Measurements from ENCODE around the gene TPRN. TPM values are rescaled to one million over a fixed set of nuclear protein-coding genes. Genes with fewer than 3 reads are reported as not detected.

Gene TPRN
- total and polyA plus RNA-seq, 9 of the 15 experiments (the other 6 are each of a cell fraction or from before 2014, with no cell fraction given), result 0.31 to 31.9 (median 4.4) TPM

DNA sequence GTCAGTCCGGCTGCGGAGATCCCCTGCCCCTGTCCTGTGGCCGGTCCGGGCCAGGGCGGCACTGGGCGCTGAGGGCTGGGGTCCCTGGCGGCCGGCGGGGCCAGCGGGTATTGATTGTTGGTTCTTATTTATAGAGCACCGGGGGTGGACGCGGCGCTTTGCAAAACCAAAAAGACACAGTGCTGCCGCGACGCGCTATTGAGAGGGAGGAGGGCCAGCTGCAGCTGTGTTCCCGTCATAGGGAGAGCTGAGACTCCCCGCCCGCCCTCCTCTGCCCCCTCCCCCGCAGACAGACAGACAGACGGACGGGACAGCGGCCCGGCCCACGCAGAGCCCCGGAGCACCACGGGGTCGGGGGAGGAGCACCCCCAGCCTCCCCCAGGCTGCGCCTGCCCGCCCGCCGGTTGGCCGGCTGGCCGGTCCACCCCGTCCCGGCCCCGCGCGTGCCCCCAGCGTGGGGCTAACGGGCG lies 33.2 kb downstream of the TPRN start:
- no peaks in the 10 kb centered on the region for H3K9me3 ChIP-seq (replicated peaks; ENCODE audit: control insufficient read depth, insufficient read depth, low read depth, low read length)
- POLR2A ChIA-PET, result interaction anchor here (0.5 kb wide), 1 partner anchor 150 kb away, joined by 3 read pairs; no protein-coding TSS in a partner anchor
- FAIRE-seq, result no peak

More for the DNA sequence above, 33.2 kb downstream of the TPRN start:
- no TSS peak for BruUV-seq (replicated peaks)
- H3K4me1 ChIP-seq (replicated peaks in 1 of 2; ENCODE audit: control insufficient read depth in 2 of 2, insufficient read depth in 2 of 2, low read length in 2 of 2), result peaks cover 0 to 98% of the 10 kb centered on the region in 2 experiments; a peak in 2 of 5 replicates
- no peaks in the 10 kb centered on the region for H3K9me1 ChIP-seq (ENCODE audit: control insufficient read depth, insufficient read depth, low read length)
- intact Hi-C loops (cut with micrococcal nuclease), result no loop called here
- no peak overlapping the region for H2AFZ ChIP-seq (ENCODE audit: low read depth, low read length)
- ATAC-seq (no peak), DNase-seq (ENCODE audit: extremely low read depth in 1 of 4, low spot score in 3 of 4) (peak; percentile 41 to 69 (median 55))
- no peaks in the 10 kb centered on the region for H3K79me2 ChIP-seq (ENCODE audit: control insufficient read depth, insufficient read depth, low read length)
- H3K4me3 ChIP-seq, result no peak overlapping the region
- no peak overlapping the region for H3K27ac ChIP-seq (ENCODE audit: extremely low read depth, low read depth, low read length)
- no peak overlapping the region for H3K9ac ChIP-seq (ENCODE audit: insufficient read depth in 1 of 2, low read depth in 2 of 2, low read length in 2 of 2)
- in situ Hi-C loops (cut with MboI), result no loop called here
- H4K20me1 ChIP-seq (replicated peaks; ENCODE audit: control insufficient read depth, insufficient read depth, low read length), result no peaks in the 10 kb centered on the region; the same call in 1 of the 2 replicates
- peaks cover 29 to 55% of the 10 kb centered on the region in 2 experiments; a peak in 4 of 5 replicates for H3K27me3 ChIP-seq (ENCODE audit: control insufficient read depth in 2 of 2, insufficient read depth in 2 of 2, low read length in 2 of 2)
- TF ChIP-seq ZNF263 (CRISPR knock-in tag; IDR thresholded peaks at IDR 0.05; ENCODE audit: borderline replicate concordance), result 0 out of 2 replicates have a peak, but pooled peaks have one; percentile 41
- TF ChIP-seq, protein P1, sequence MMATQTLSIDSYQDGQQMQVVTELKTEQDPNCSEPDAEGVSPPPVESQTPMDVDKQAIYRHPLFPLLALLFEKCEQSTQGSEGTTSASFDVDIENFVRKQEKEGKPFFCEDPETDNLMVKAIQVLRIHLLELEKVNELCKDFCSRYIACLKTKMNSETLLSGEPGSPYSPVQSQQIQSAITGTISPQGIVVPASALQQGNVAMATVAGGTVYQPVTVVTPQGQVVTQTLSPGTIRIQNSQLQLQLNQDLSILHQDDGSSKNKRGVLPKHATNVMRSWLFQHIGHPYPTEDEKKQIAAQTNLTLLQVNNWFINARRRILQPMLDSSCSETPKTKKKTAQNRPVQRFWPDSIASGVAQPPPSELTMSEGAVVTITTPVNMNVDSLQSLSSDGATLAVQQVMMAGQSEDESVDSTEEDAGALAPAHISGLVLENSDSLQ (IDR thresholded peaks at IDR 0.05), result no peak
- 0 out of 2 replicates have a peak, but pooled peaks have one; percentile 26 for TF ChIP-seq SAFB (IDR thresholded peaks at IDR 0.05; ENCODE audit: borderline replicate concordance, low read depth, low read length)
- CTCF ChIA-PET (ENCODE audit: low intra/inter-chr PET ratio), result no interaction called here
- WGBS (ENCODE audit: insufficient coverage, low coverage, missing lambda C conversion rate), result 3% methylated on average over 6 of the region's 44 CpGs
- no peaks in the 10 kb centered on the region for H3K36me3 ChIP-seq (ENCODE audit: control insufficient read depth, insufficient read depth, low read length)
- no peak overlapping the region for H3K4me2 ChIP-seq (ENCODE audit: insufficient read depth, low read length)
